ENCODE data around the gene DDT. TPM values are rescaled to one million over a fixed set of nuclear protein-coding genes. Genes with fewer than 3 reads are reported as not detected.

Gene DDT
- polyA plus RNA-seq, 2 of the 4 experiments (the other 2 are of a cell fraction), result 119 to 173 TPM

DNA sequence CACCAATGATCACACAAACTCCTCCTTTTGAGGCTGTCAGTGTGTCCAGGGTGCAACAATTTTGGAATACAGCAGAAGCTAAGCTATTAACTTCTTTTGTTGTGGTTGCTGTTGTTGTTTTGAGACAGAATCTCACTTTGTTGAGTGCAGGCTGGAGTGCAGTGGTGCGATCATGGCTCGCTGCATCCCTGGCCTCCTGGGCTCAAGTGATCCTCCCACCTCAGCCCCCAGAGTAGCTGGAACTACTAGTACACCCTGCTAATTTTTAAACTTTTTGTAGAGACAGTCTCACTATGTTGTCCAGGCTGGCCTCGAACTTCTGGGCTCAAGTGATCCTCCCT lies 35.3 kb downstream of the DDT start (continued):
- TF ChIP-seq, protein P1, sequence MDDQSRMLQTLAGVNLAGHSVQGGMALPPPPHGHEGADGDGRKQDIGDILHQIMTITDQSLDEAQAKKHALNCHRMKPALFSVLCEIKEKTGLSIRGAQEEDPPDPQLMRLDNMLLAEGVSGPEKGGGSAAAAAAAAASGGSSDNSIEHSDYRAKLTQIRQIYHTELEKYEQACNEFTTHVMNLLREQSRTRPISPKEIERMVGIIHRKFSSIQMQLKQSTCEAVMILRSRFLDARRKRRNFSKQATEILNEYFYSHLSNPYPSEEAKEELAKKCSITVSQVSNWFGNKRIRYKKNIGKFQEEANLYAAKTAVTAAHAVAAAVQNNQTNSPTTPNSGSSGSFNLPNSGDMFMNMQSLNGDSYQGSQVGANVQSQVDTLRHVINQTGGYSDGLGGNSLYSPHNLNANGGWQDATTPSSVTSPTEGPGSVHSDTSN (IDR thresholded peaks at IDR 0.05), result no peak
- no peak for TF ChIP-seq JUN (IDR thresholded peaks at IDR 0.05)

DNA sequence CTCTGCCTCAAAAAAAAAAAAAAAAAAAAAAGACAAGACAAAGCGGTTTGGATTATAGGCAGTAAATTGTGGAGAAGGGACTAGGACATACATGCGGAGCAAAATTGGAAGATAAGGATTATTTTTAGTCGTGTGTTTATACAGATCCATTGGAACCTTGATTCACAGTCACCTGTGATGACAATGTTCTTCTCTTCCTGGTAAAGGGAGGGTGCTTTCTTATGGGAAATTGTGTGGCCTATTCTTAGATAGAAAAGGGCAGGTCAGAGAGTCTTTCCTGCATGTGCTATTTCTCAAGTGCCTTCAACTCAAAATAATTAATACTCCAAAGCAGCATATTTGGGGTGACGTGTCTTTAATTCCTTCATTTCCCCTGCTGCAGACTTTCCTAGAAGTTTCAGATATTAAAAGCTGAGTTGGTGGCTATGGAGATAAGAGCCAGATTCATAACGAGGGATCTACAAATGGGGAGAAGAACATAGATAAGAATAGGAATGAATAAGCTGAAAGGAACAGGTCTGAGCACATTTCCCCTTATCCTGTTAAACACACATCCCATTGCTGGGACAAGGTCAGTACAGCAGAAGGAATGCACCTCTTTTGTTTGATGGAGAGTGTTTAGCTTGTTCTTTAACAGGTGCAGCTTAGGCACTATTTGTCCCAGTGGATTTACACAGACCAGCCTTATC lies 35.8 kb downstream of the DDT start:
- CTCF ChIA-PET, result interaction anchor here (0.9 to 1.0 kb wide), 2 partner anchors 9 to 42 kb away, joined by 3 read pairs; no protein-coding TSS in a partner anchor

GRCh38 chr22:23926561-23926960 lies 47.7 kb downstream of the DDT start:
- DNase-seq (ENCODE audit: low read depth in 1 of 2, low spot score in 1 of 2) (no peak), ATAC-seq (no peak), FAIRE-seq (no peak)
- Histone ChIP-seq H3K9me3 (peaks cover 13% of the 10 kb centered on the region; the same call in 2 of the 3 replicates), H3K4me3 (no peak overlapping the region), H3K27ac (no peak overlapping the region), H3K4me2 (no peak overlapping the region), H3K4me1 (peaks cover 7% of the 10 kb centered on the region; the same call in 2 of the 3 replicates)
- POLR2A ChIA-PET, result no interaction called here
- WGBS (ENCODE audit: missing lambda C conversion rate), result 37% methylated on average over 14 of the region's 14 CpGs
- TF ChIP-seq JUNB (IDR thresholded peaks at IDR 0.05), result no peak
- no peak for TF ChIP-seq MAFK (IDR thresholded peaks at IDR 0.05; ENCODE audit: partially characterized antibody)
- TF ChIP-seq, protein P2, sequence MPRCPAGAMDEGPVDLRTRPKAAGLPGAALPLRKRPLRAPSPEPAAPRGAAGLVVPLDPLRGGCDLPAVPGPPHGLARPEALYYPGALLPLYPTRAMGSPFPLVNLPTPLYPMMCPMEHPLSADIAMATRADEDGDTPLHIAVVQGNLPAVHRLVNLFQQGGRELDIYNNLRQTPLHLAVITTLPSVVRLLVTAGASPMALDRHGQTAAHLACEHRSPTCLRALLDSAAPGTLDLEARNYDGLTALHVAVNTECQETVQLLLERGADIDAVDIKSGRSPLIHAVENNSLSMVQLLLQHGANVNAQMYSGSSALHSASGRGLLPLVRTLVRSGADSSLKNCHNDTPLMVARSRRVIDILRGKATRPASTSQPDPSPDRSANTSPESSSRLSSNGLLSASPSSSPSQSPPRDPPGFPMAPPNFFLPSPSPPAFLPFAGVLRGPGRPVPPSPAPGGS (IDR thresholded peaks at IDR 0.05), result no peak
- TF ChIP-seq KDM5A (IDR thresholded peaks at IDR 0.05), result no peak
- TF ChIP-seq ATOH8 (CRISPR knock-in tag; IDR thresholded peaks at IDR 0.05; ENCODE audit: low read depth), result no peak
- TF ChIP-seq, protein P3, sequence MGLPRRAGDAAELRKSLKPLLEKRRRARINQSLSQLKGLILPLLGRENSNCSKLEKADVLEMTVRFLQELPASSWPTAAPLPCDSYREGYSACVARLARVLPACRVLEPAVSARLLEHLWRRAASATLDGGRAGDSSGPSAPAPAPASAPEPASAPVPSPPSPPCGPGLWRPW (IDR thresholded peaks at IDR 0.05), result no peak
- no peak for TF ChIP-seq ZNF302 (CRISPR knock-in tag; IDR thresholded peaks at IDR 0.05)
- no peak for TF ChIP-seq EHF (CRISPR knock-in tag; IDR thresholded peaks at IDR 0.05)
- TF ChIP-seq ZSCAN20 (CRISPR knock-in tag; IDR thresholded peaks at IDR 0.05), result no peak
- no peak for TF ChIP-seq ZFP36 (IDR thresholded peaks at IDR 0.05; ENCODE audit: borderline replicate concordance, partially characterized antibody)
- TF ChIP-seq HMGXB4 (CRISPR knock-in tag; IDR thresholded peaks at IDR 0.05; ENCODE audit: borderline replicate concordance), result no peak
- no peak for TF ChIP-seq SMC3 (IDR thresholded peaks at IDR 0.05)
- TF ChIP-seq POLR2A (IDR thresholded peaks at IDR 0.05; ENCODE audit: low read length), result no peak
- no peak for TF ChIP-seq RARB (CRISPR knock-in tag; IDR thresholded peaks at IDR 0.05)
- TF ChIP-seq, protein P4, sequence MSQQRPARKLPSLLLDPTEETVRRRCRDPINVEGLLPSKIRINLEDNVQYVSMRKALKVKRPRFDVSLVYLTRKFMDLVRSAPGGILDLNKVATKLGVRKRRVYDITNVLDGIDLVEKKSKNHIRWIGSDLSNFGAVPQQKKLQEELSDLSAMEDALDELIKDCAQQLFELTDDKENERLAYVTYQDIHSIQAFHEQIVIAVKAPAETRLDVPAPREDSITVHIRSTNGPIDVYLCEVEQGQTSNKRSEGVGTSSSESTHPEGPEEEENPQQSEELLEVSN (IDR thresholded peaks at IDR 0.05; ENCODE audit: borderline replicate concordance, low read depth), result no peak
- TF ChIP-seq RCOR1 (IDR thresholded peaks at IDR 0.05; ENCODE audit: low read depth, low read length), result no peak
- CTCF ChIA-PET, result interaction anchor here (1.0 to 1.4 kb wide), 2 partner anchors 25 to 37 kb away, joined by 3 read pairs; no protein-coding TSS in a partner anchor

More for the DNA sequence above, 35.8 kb downstream of the DDT start:
- H3K4me2 ChIP-seq, result no peak overlapping the region
- FAIRE-seq, result no peak
- H3K27ac ChIP-seq, result no peak overlapping the region
- 75% methylated on average over 5 of the region's 5 CpGs for WGBS (ENCODE audit: missing lambda C conversion rate)
- ATAC-seq, result no peak
- no peak for DNase-seq (ENCODE audit: low read depth in 1 of 2, low spot score in 1 of 2)
- H3K4me1 ChIP-seq, result no peaks in the 10 kb centered on the region
- no peak overlapping the region for H3K4me3 ChIP-seq
- H3K9me3 ChIP-seq, result no peaks in the 10 kb centered on the region
- TF ChIP-seq HEYL (CRISPR knock-in tag; IDR thresholded peaks at IDR 0.05) (no peak), FOSB (CRISPR knock-in tag; IDR thresholded peaks at IDR 0.05) (no peak), HOXA7 (CRISPR knock-in tag; IDR thresholded peaks at IDR 0.05) (no peak), MAX (IDR thresholded peaks at IDR 0.05) (no peak), ZFP36 (IDR thresholded peaks at IDR 0.05; ENCODE audit: borderline replicate concordance, partially characterized antibody) (no peak), USF2 (IDR thresholded peaks at IDR 0.05) (no peak), MAZ (IDR thresholded peaks at IDR 0.05; ENCODE audit: borderline replicate concordance, low read depth, low read length) (no peak), HOXB13 (CRISPR knock-in tag; IDR thresholded peaks at IDR 0.05; ENCODE audit: low read depth) (no peak), NR3C1 (IDR thresholded peaks at IDR 0.05) (no peak), MYC (IDR thresholded peaks at IDR 0.05; ENCODE audit: borderline replicate concordance, low read length) (no peak), TFCP2L1 (CRISPR knock-in tag; IDR thresholded peaks at IDR 0.05) (no peak)
- TF ChIP-seq, protein P3 (IDR thresholded peaks at IDR 0.05), result no peak
- TF ChIP-seq, protein P5, sequence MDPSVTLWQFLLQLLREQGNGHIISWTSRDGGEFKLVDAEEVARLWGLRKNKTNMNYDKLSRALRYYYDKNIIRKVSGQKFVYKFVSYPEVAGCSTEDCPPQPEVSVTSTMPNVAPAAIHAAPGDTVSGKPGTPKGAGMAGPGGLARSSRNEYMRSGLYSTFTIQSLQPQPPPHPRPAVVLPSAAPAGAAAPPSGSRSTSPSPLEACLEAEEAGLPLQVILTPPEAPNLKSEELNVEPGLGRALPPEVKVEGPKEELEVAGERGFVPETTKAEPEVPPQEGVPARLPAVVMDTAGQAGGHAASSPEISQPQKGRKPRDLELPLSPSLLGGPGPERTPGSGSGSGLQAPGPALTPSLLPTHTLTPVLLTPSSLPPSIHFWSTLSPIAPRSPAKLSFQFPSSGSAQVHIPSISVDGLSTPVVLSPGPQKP (IDR thresholded peaks at IDR 0.05; ENCODE audit: low read depth, low read length), result no peak
- POLR2A ChIA-PET, result interaction anchor here (0.7 kb wide), 1 partner anchor 44 kb away, joined by 3 read pairs; the partner anchor contains the start of gene MIF

All from A549 (cell line).